DND-41 (cell line): ENCODE results near the gene CALCOCO1.

ENCODE experiments used
- ATAC-seq: fragments of 200-7000 bp; cut with Tn5 transposase; 3 replicates; pipeline ENCODE4 v1.9.1; 2021; ENCODE audit warnings: low read depth; ENCODE audit not compliant: insufficient read depth
- DNase-seq: peaks from one replicate; pipeline ENCODE4 v3.0.0-alpha.2; 2020
- H2AFZ ChIP-seq: 2 replicates; pipeline ENCODE4 v1.6.0; 2012; ENCODE audit warnings: low read depth, low read length
- H3K27ac ChIP-seq: 2 replicates; pipeline ENCODE4 v1.5.1; 2012; ENCODE audit warnings: low read length, inconsistent platforms
- H3K27me3 ChIP-seq: fragments of 200-600 bp; sonication (generic); 2 replicates; pipeline ENCODE4 v1.6.0; 2012; ENCODE audit warnings: low read length, mild to moderate bottlenecking, inconsistent platforms; ENCODE audit not compliant: insufficient read depth, poor library complexity
- H3K36me3 ChIP-seq: 2 replicates; pipeline ENCODE4 v1.5.1; 2012; ENCODE audit warnings: low read length, inconsistent platforms; ENCODE audit not compliant: insufficient read depth
- H3K4me1 ChIP-seq: 2 replicates; pipeline ENCODE4 v1.5.1; 2012; ENCODE audit warnings: mild to moderate bottlenecking, low read length; ENCODE audit not compliant: insufficient read depth
- H3K4me2 ChIP-seq: 2 replicates; pipeline ENCODE4 v1.6.0; 2012; ENCODE audit warnings: mild to moderate bottlenecking, moderate library complexity, low read length, inconsistent platforms; ENCODE audit not compliant: insufficient read depth
- H3K4me3 ChIP-seq, 2 experiments: fragments of 200-600 bp in 1 of 2; shearing (Covaris generic) in 1 of 2; 2 replicates each; pipeline ENCODE4 v1.5.1; 2012 to 2016; ENCODE audit warnings: inconsistent platforms in 2 of 2, low read length in 2 of 2, mild to moderate bottlenecking in 2 of 2, low read depth in 1 of 2, moderate library complexity in 1 of 2
- H3K79me2 ChIP-seq: 2 replicates; pipeline ENCODE4 v1.6.0; 2012; ENCODE audit warnings: low read length, inconsistent platforms; ENCODE audit not compliant: insufficient read depth
- H3K9ac ChIP-seq: 2 replicates; pipeline ENCODE4 v1.6.0; 2012; ENCODE audit warnings: low read depth, mild to moderate bottlenecking, inconsistent platforms, low read length, moderate library complexity
- H3K9me3 ChIP-seq: 2 replicates; pipeline ENCODE4 v1.5.1; 2012; ENCODE audit warnings: low read length, moderate library complexity, mild to moderate bottlenecking, inconsistent platforms; ENCODE audit not compliant: insufficient read depth, severe bottlenecking
- H4K20me1 ChIP-seq: 2 replicates; pipeline ENCODE4 v1.6.0; 2012; ENCODE audit warnings: low read length; ENCODE audit not compliant: insufficient read depth
- CTCF ChIP-seq: IDR thresholded peaks from 2 replicates; pipeline ENCODE4 v1.5.1; 2012; ENCODE audit warnings: borderline replicate concordance, low read length, moderate library complexity, mild to moderate bottlenecking; ENCODE audit not compliant: poor library complexity, severe bottlenecking; ENCODE audit errors: extremely low read depth
- EZH2 ChIP-seq: IDR thresholded peaks from 3 replicates; pipeline ENCODE4 v1.6.1; 2012; ENCODE audit warnings: borderline replicate concordance, low read depth, mild to moderate bottlenecking, moderate library complexity, low read length, inconsistent platforms; ENCODE audit not compliant: severe bottlenecking

Gene CALCOCO1

GRCh38 chr12:53670308-53670707 is 56.9 kb downstream of the CALCOCO1 start:
- no peak for TF ChIP-seq EZH2
- no peak for TF ChIP-seq CTCF
- no peak overlapping the region for H3K9ac ChIP-seq
- H3K9me3 ChIP-seq = no peaks in the 10 kb centered on the region
- peaks cover 26% of the 10 kb centered on the region; the same call in 1 of the 2 replicates for H4K20me1 ChIP-seq
- ATAC-seq (no peak), DNase-seq (no peak)
- peaks cover 54% of the 10 kb centered on the region for H3K79me2 ChIP-seq
- H3K27ac ChIP-seq = no peak overlapping the region
- H3K4me3 ChIP-seq = no peak overlapping the region
- H3K4me1 ChIP-seq = peaks cover 38% of the 10 kb centered on the region
- H3K27me3 ChIP-seq = no peaks in the 10 kb centered on the region
- H3K4me2 ChIP-seq = no peak overlapping the region
- peaks cover 90% of the 10 kb centered on the region for H3K36me3 ChIP-seq
- no peak overlapping the region for H2AFZ ChIP-seq

- H3K27me3 ChIP-seq = no peaks in the 10 kb centered on the region
- no peaks in the 10 kb centered on the region for H3K9me3 ChIP-seq
- ATAC-seq (no peak), DNase-seq (no peak)
- H3K4me3 ChIP-seq = no peak overlapping the region
- no peak overlapping the region for H3K4me2 ChIP-seq
- peaks cover 9% of the 10 kb centered on the region for H3K4me1 ChIP-seq
- no peak overlapping the region for H2AFZ ChIP-seq
- H3K79me2 ChIP-seq = peaks cover 24% of the 10 kb centered on the region
- TF ChIP-seq CTCF (no peak), EZH2 (no peak)
- H3K27ac ChIP-seq = no peak overlapping the region
- H3K36me3 ChIP-seq = peaks cover 88% of the 10 kb centered on the region
- peaks cover 28% of the 10 kb centered on the region; the same call in 1 of the 2 replicates for H4K20me1 ChIP-seq
- no peak overlapping the region for H3K9ac ChIP-seq
Observed at GRCh38 chr12:53667080-53667479, 60.2 kb downstream of the CALCOCO1 start.

GRCh38 chr12:53664936-53665335 is 62.3 kb downstream of the CALCOCO1 start:
- peaks cover 5% of the 10 kb centered on the region for H3K79me2 ChIP-seq
- no peak overlapping the region for H3K27ac ChIP-seq
- TF ChIP-seq EZH2 (no peak), CTCF (no peak)
- no peak overlapping the region for H2AFZ ChIP-seq
- DNase-seq = no peak
- no peak overlapping the region for H3K4me3 ChIP-seq
- peaks cover 17% of the 10 kb centered on the region; the same call in 1 of the 2 replicates for H4K20me1 ChIP-seq
- ATAC-seq = no peak
- H3K36me3 ChIP-seq = peaks cover 67% of the 10 kb centered on the region
- no peaks in the 10 kb centered on the region for H3K27me3 ChIP-seq
- H3K4me2 ChIP-seq = no peak overlapping the region
- H3K9ac ChIP-seq = no peak overlapping the region
- no peaks in the 10 kb centered on the region for H3K9me3 ChIP-seq
- no peaks in the 10 kb centered on the region for H3K4me1 ChIP-seq

GRCh38 chr12:53664191-53664590 is 63.1 kb downstream of the CALCOCO1 start:
- no peaks in the 10 kb centered on the region for H3K9me3 ChIP-seq
- TF ChIP-seq EZH2 (no peak), CTCF (no peak)
- peaks cover 59% of the 10 kb centered on the region for H3K36me3 ChIP-seq
- H4K20me1 ChIP-seq = peaks cover 10% of the 10 kb centered on the region; the same call in 1 of the 2 replicates
- no peak overlapping the region for H3K27ac ChIP-seq
- no peak overlapping the region for H3K9ac ChIP-seq
- no peak overlapping the region for H2AFZ ChIP-seq
- no peak overlapping the region for H3K4me2 ChIP-seq
- H3K27me3 ChIP-seq = no peaks in the 10 kb centered on the region
- no peaks in the 10 kb centered on the region for H3K4me1 ChIP-seq
- no peaks in the 10 kb centered on the region for H3K79me2 ChIP-seq
- no peak for DNase-seq
- no peak for ATAC-seq
- no peak overlapping the region for H3K4me3 ChIP-seq
